ENCODE data around the gene PLPPR1.

DNA sequence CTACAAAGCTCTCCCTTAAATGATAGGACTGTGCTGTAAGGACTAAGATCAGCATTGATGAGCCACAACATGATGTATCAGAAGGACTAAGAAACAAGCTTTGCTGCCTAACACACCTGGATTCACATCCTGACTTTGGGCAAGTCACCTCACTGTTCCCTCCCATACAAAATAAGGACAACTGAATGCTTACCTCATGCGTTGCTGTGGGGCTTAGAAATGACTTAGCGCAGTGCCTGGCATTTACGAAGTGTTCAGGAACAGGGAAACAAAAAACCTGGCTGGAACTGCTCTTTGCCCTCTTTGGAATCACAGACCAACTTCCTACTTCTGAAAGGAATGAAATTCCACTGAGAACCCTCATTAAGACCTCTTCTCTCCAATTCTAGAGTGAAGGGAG, 242.6 kb downstream of the PLPPR1 start:
- TF ChIP-seq, protein P1, sequence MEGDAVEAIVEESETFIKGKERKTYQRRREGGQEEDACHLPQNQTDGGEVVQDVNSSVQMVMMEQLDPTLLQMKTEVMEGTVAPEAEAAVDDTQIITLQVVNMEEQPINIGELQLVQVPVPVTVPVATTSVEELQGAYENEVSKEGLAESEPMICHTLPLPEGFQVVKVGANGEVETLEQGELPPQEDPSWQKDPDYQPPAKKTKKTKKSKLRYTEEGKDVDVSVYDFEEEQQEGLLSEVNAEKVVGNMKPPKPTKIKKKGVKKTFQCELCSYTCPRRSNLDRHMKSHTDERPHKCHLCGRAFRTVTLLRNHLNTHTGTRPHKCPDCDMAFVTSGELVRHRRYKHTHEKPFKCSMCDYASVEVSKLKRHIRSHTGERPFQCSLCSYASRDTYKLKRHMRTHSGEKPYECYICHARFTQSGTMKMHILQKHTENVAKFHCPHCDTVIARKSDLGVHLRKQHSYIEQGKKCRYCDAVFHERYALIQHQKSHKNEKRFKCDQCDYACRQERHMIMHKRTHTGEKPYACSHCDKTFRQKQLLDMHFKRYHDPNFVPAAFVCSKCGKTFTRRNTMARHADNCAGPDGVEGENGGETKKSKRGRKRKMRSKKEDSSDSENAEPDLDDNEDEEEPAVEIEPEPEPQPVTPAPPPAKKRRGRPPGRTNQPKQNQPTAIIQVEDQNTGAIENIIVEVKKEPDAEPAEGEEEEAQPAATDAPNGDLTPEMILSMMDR (IDR thresholded peaks at IDR 0.05) = no peak
- no peak for TF ChIP-seq POLR2A (IDR thresholded peaks at IDR 0.05)
